Measurements from ENCODE around the gene YIPF4.

GRCh38 chr2:32360416-32360815 is 82.7 kb downstream of the YIPF4 start:
- no peak for TF ChIP-seq CTCF (IDR thresholded peaks at IDR 0.05)
- no peak for TF ChIP-seq POLR2A (IDR thresholded peaks at IDR 0.05)

Data from thyroid gland (tissue), 4 donors.